ENCODE results near the gene TRHDE.
"Not testable (repeated sequence)": the region's sequence is repeated elsewhere in the genome, so short reads cannot be mapped to it uniquely, and the experiment has no call there.

Gene TRHDE

DNA sequence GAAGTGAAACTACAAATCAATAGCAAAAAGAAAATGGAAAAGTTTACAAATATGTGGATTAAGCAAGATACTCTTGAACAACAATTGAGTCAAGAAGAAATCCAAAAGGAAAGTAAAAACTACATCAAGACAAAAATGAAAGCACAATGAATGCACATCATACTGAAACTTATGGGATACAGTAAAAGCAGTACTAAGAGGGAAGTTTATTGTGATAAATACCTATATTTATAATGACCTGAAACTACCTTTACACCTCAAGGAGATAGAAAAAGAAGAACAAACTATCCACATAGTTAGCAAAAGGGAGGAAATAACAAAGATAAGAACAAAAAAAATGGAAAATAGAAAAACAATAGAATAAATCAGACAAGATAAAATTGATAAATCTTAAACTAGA, 375.0 kb downstream of the TRHDE start:
- no peak for DNase-seq (ENCODE audit: low read depth)

DNA sequence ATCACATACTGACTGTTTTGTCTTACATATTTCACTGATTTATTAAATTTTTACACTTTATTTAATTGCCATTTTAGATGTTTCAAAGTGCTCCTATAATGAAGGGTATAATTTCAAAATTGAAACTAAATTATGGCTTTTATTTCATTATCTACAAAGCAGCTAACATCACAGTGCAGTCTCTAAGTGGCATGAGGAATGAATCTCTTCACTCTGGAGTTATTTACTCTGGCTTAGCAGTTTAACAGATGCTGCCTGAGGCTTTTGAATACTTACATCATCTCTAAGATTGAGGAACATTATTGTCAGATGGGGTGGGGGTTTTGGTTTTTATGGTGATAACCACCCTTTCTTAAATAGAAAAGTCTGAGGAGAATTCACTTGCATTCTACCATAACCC, 386.4 kb downstream of the TRHDE start:
- no peak overlapping the region for H3K4me3 ChIP-seq (ENCODE audit: low read depth, low read length)
- no peak for DNase-seq (ENCODE audit: low read depth)
- TF ChIP-seq MYC (IDR thresholded peaks at IDR 0.05; ENCODE audit: low read depth, low read length), result no peak
- TF ChIP-seq, protein P1, sequence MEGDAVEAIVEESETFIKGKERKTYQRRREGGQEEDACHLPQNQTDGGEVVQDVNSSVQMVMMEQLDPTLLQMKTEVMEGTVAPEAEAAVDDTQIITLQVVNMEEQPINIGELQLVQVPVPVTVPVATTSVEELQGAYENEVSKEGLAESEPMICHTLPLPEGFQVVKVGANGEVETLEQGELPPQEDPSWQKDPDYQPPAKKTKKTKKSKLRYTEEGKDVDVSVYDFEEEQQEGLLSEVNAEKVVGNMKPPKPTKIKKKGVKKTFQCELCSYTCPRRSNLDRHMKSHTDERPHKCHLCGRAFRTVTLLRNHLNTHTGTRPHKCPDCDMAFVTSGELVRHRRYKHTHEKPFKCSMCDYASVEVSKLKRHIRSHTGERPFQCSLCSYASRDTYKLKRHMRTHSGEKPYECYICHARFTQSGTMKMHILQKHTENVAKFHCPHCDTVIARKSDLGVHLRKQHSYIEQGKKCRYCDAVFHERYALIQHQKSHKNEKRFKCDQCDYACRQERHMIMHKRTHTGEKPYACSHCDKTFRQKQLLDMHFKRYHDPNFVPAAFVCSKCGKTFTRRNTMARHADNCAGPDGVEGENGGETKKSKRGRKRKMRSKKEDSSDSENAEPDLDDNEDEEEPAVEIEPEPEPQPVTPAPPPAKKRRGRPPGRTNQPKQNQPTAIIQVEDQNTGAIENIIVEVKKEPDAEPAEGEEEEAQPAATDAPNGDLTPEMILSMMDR (IDR thresholded peaks at IDR 0.05; ENCODE audit: low read depth, low read length), result no peak
- TF ChIP-seq POLR2A (IDR thresholded peaks at IDR 0.05; ENCODE audit: extremely low read depth, insufficient read length), result no peak
- no peak for TF ChIP-seq MAX (IDR thresholded peaks at IDR 0.05; ENCODE audit: low read depth, low read length)

More for the DNA sequence above, 375.0 kb downstream of the TRHDE start:
- no peak for TF ChIP-seq POLR2A (IDR thresholded peaks at IDR 0.05; ENCODE audit: extremely low read depth, insufficient read length)
- TF ChIP-seq MAX (IDR thresholded peaks at IDR 0.05; ENCODE audit: low read depth, low read length), result no peak
- TF ChIP-seq, protein P1 (IDR thresholded peaks at IDR 0.05; ENCODE audit: low read depth, low read length), result no peak
- no peak for TF ChIP-seq MYC (IDR thresholded peaks at IDR 0.05; ENCODE audit: low read depth, low read length)
- no peak overlapping the region for H3K4me3 ChIP-seq (ENCODE audit: low read depth, low read length)

GRCh38 chr12:72660174-72660573, 388.0 kb downstream of the TRHDE start:
- not testable (repeated sequence) for DNase-seq (ENCODE audit: low read depth)

GRCh38 chr12:72673853-72674252, 401.7 kb downstream of the TRHDE start:
- DNase-seq (ENCODE audit: low read depth), result no peak
- TF ChIP-seq, protein P1 (IDR thresholded peaks at IDR 0.05; ENCODE audit: low read depth, low read length), result no peak
- TF ChIP-seq MYC (IDR thresholded peaks at IDR 0.05; ENCODE audit: low read depth, low read length), result no peak
- TF ChIP-seq MAX (IDR thresholded peaks at IDR 0.05; ENCODE audit: low read depth, low read length), result no peak
- H3K4me3 ChIP-seq (ENCODE audit: low read depth, low read length), result no peak overlapping the region

More at GRCh38 chr12:72660174-72660573, 388.0 kb downstream of the TRHDE start:
- not testable (repeated sequence) for H3K4me3 ChIP-seq (ENCODE audit: low read depth, low read length)

DNA sequence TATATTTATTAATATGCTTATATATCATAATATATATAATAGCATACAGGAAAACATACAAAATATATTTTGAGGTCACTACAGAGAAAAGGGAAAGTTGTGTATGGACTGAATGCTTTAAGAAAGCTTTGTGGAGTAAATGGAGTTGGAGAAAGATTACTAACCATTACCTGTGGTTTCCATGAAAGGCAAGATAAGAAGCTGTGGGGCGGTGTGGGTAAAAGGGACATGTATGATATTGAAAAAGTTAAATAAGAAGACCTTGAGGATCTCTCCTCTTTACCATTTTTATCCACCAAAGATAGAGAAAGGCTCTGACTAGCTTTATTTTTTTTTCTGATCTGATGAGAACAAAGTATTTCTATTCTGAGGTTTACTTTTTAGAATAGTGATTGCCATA, 404.4 kb downstream of the TRHDE start:
- TF ChIP-seq, protein P1 (IDR thresholded peaks at IDR 0.05; ENCODE audit: low read depth, low read length), result no peak
- no peak for TF ChIP-seq POLR2A (IDR thresholded peaks at IDR 0.05; ENCODE audit: extremely low read depth, insufficient read length)
- TF ChIP-seq MYC (IDR thresholded peaks at IDR 0.05; ENCODE audit: low read depth, low read length), result no peak
- TF ChIP-seq MAX (IDR thresholded peaks at IDR 0.05; ENCODE audit: low read depth, low read length), result no peak
- no peak for DNase-seq (ENCODE audit: low read depth)

GRCh38 chr12:72677139-72677538, 405.0 kb downstream of the TRHDE start:
- no peak overlapping the region for H3K4me3 ChIP-seq (ENCODE audit: low read depth, low read length)
- no peak for TF ChIP-seq POLR2A (IDR thresholded peaks at IDR 0.05; ENCODE audit: extremely low read depth, insufficient read length)
- TF ChIP-seq MYC (IDR thresholded peaks at IDR 0.05; ENCODE audit: low read depth, low read length), result no peak
- TF ChIP-seq, protein P1 (IDR thresholded peaks at IDR 0.05; ENCODE audit: low read depth, low read length), result no peak
- TF ChIP-seq MAX (IDR thresholded peaks at IDR 0.05; ENCODE audit: low read depth, low read length), result no peak
- DNase-seq (ENCODE audit: low read depth), result no peak

More for the DNA sequence above, 404.4 kb downstream of the TRHDE start:
- H3K4me3 ChIP-seq (ENCODE audit: low read depth, low read length), result no peak overlapping the region

Data from NB4 (cell line).